GM23338 (cell line): ENCODE results near the gene GLRX2. TPM values are rescaled to one million over a fixed set of nuclear protein-coding genes. Genes with fewer than 3 reads are reported as not detected.

ENCODE experiments used
- ATAC-seq: fragments of 200-7000 bp; cut with Tn5 transposase; 3 replicates; pipeline ENCODE4 v1.9.1; 2020
- DNase-seq: peaks from one replicate; pipeline ENCODE4 v3.0.0-alpha.2; 2015; ENCODE audit warnings: low spot score
- H2AFZ ChIP-seq: fragments of 200-600 bp; sonication (generic); 2 replicates; pipeline ENCODE4 v1.8.0; 2016; ENCODE audit warnings: antibody characterized with exemption, mild to moderate bottlenecking, moderate library complexity
- H3F3A ChIP-seq: fragments of 200-600 bp; sonication (generic); replicated peaks from 2 replicates; pipeline ENCODE4 v1.8.0; 2017; ENCODE audit warnings: antibody characterized with exemption, mixed run types, low read depth
- H3K27ac ChIP-seq: fragments of 200-600 bp; sonication (generic); 2 replicates; pipeline ENCODE4 v1.6.1; 2016; ENCODE audit warnings: low read depth
- H3K27me3 ChIP-seq: fragments of 200-600 bp; sonication (generic); 2 replicates; pipeline ENCODE4 v1.8.0; 2016; ENCODE audit warnings: mild to moderate bottlenecking, mixed run types, moderate library complexity; ENCODE audit not compliant: insufficient read depth
- H3K36me3 ChIP-seq: fragments of 200-600 bp; sonication (generic); 2 replicates; pipeline ENCODE4 v1.8.0; 2016; ENCODE audit warnings: mild to moderate bottlenecking; ENCODE audit not compliant: insufficient read depth
- H3K4me1 ChIP-seq: fragments of 200-600 bp; sonication (generic); 2 replicates; pipeline ENCODE4 v1.8.0; 2016; ENCODE audit warnings: mild to moderate bottlenecking, moderate library complexity; ENCODE audit not compliant: insufficient read depth
- H3K4me2 ChIP-seq: fragments of 200-600 bp; sonication (generic); 2 replicates; pipeline ENCODE4 v1.7.1; 2017; ENCODE audit warnings: mixed run types
- H3K4me3 ChIP-seq: fragments of 200-600 bp; sonication (generic); 2 replicates; pipeline ENCODE4 v1.6.1; 2016; ENCODE audit warnings: mixed run types
- H3K79me2 ChIP-seq: fragments of 200-600 bp; sonication (generic); replicated peaks from 2 replicates; pipeline ENCODE4 v1.8.0; 2017; ENCODE audit warnings: mild to moderate bottlenecking; ENCODE audit not compliant: insufficient read depth
- H3K9me2 ChIP-seq: fragments of 200-600 bp; sonication (generic); 2 replicates; pipeline ENCODE4 v1.8.0; 2017; ENCODE audit not compliant: insufficient read depth
- H4K20me1 ChIP-seq: fragments of 200-600 bp; sonication (generic); replicated peaks from 2 replicates; pipeline ENCODE4 v1.8.0; 2017; ENCODE audit warnings: mild to moderate bottlenecking; ENCODE audit not compliant: insufficient read depth
- H3K27ac Mint-ChIP-seq: 2 replicates; pipeline ENCODE4 v1.8.0; 2020; ENCODE audit warnings: inconsistent platforms, mild to moderate bottlenecking, moderate library complexity, mixed read lengths
- H3K27me3 Mint-ChIP-seq: 3 replicates; pipeline ENCODE4 v1.8.0; 2022; ENCODE audit warnings: low read depth, mild to moderate bottlenecking, moderate library complexity, mixed read lengths, inconsistent platforms; ENCODE audit not compliant: insufficient read depth, poor library complexity
- H3K36me3 Mint-ChIP-seq: 3 replicates; pipeline ENCODE4 v1.8.0; 2021; ENCODE audit warnings: low read depth, mild to moderate bottlenecking, inconsistent platforms, moderate library complexity, mixed read lengths
- H3K4me1 Mint-ChIP-seq: 3 replicates; pipeline ENCODE4 v1.8.0; 2020; ENCODE audit warnings: mild to moderate bottlenecking, inconsistent platforms, mixed read lengths
- H3K4me3 Mint-ChIP-seq: 3 replicates; pipeline ENCODE4 v1.8.0; 2021; ENCODE audit warnings: moderate library complexity, mild to moderate bottlenecking, inconsistent platforms, mixed read lengths
- H3K9me3 Mint-ChIP-seq: 3 replicates; pipeline ENCODE4 v1.8.0; 2020; ENCODE audit warnings: moderate library complexity, mild to moderate bottlenecking, inconsistent platforms, mixed read lengths
- CREB1 ChIP-seq: fragments of 250-450 bp; sonication (Bioruptor Pico); IDR thresholded peaks from 2 replicates; pipeline ENCODE4 v1.5.0; 2020; ENCODE audit warnings: low read depth, mild to moderate bottlenecking, moderate library complexity
- EZH2 ChIP-seq: fragments of 200-600 bp; sonication (generic); IDR thresholded peaks from one replicate; pipeline ENCODE4 v1.8.0; 2017; ENCODE audit warnings: antibody characterized with exemption, mild to moderate bottlenecking, low read depth; ENCODE audit not compliant: unreplicated experiment
- EZH2phosphoT487 ChIP-seq: fragments of 200-600 bp; sonication (generic); IDR thresholded peaks from one replicate; pipeline ENCODE4 v1.8.1; 2018; ENCODE audit warnings: antibody characterized with exemption; ENCODE audit not compliant: unreplicated experiment
- JUNB ChIP-seq: IDR thresholded peaks from one replicate; pipeline ENCODE4 v1.6.1; 2016; ENCODE audit warnings: antibody characterized with exemption; ENCODE audit not compliant: unreplicated experiment
- NANOG ChIP-seq: IDR thresholded peaks from 2 replicates; pipeline ENCODE4 v1.6.1; 2016; ENCODE audit warnings: antibody characterized with exemption, borderline replicate concordance
- POLR2AphosphoS5 ChIP-seq: IDR thresholded peaks from 2 replicates; pipeline ENCODE4 v1.6.1; 2016; ENCODE audit warnings: antibody characterized with exemption, low read depth
- STAT1 ChIP-seq: IDR thresholded peaks from one replicate; pipeline ENCODE4 v1.6.1; 2016; ENCODE audit warnings: antibody characterized with exemption; ENCODE audit not compliant: unreplicated experiment
- ZNF114 ChIP-seq: fragments of 250-450 bp; sonication (Bioruptor Pico); IDR thresholded peaks from 2 replicates; pipeline ENCODE4 v1.5.0; 2020; ENCODE audit warnings: mild to moderate bottlenecking, moderate library complexity
- ZNF331 ChIP-seq: fragments of 250-450 bp; sonication (Bioruptor Pico); IDR thresholded peaks from 2 replicates; pipeline ENCODE4 v1.5.0; 2020; ENCODE audit warnings: low read depth, mild to moderate bottlenecking, moderate library complexity
- polyA plus RNA-seq: library from polyadenylated mRNA; unstranded; fragments of >200 nt; fragmentation: Nextera tagmentation; extraction: Ambion mirVana; gene quantifications from 2 replicates; pipeline ENCODE4 v1.2.1, GENCODE V29; 2016
- total RNA-seq: library from RNA; depleted of rRNA; stranded (reverse); fragments of >200 nt; shearing (Covaris generic); gene quantifications from 2 replicates; pipeline ENCODE4 v1.2.3, GENCODE V29; 2014
- TF ChIP-seq, protein P1 (sequence below): IDR thresholded peaks from 2 replicates; pipeline ENCODE4 v1.6.1; 2016; ENCODE audit warnings: antibody characterized with exemption
- TF ChIP-seq, protein P2 (sequence below): fragments of 250-450 bp; sonication (Bioruptor Pico); IDR thresholded peaks from 2 replicates; pipeline ENCODE4 v1.5.0; 2020; ENCODE audit warnings: mild to moderate bottlenecking, moderate library complexity
- TF ChIP-seq, protein P3 (sequence below), 2 experiments: fragments of 200-600 bp in 1 of 2; sonication (generic) in 1 of 2; conservative IDR thresholded peaks; 2 replicates each; pipeline versions ENCODE4 v1.5.1 to v1.6.1; 2016 to 2017; ENCODE audit warnings: antibody characterized with exemption in 2 of 2, low read depth in 2 of 2, mild to moderate bottlenecking in 2 of 2, moderate library complexity in 1 of 2
- TF ChIP-seq, protein P4 (sequence below): IDR thresholded peaks from one replicate; pipeline ENCODE4 v1.6.1; 2018; ENCODE audit warnings: antibody characterized with exemption; ENCODE audit not compliant: unreplicated experiment

The GLRX2 gene
- total and polyA plus RNA-seq, 2 experiments from 2014 or later, result 7.7 to 28.3 TPM

DNA sequence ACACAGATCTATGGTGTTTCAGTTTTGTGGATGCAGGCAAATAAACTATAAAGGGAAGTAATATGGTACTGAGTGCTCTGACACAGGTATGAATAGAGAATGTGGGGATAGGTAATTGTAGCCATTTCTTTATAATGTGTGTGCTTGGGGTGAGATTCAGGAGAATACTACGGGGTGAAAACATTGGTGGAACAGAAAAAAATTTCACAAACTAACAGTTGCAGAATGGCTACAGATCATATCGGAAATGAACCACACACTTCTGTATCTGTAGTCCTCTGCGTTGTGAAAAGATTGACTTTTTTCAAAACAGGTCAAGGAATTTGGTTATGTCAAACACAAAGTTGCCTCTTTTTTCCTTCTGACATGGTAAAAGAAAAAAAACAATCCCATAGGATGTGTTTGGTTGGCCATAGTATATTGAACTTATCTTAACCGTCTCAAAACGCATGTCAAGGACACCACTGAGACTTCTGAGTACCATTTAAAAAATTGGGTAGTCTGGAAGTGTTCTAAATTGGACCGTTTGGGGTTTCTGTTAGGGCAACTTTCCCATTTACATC, 15.5 kb upstream of the GLRX2 start:
- H3K36me3 Mint-ChIP-seq, result peaks cover 6% of the 10 kb centered on the region; the same call in 2 of the 3 replicates
- Histone ChIP-seq H3K4me1 (peaks cover 14% of the 10 kb centered on the region), H3K9me2 (no peaks in the 10 kb centered on the region), H3K4me3 (peak overlapping the region; percentile 87), H3K36me3 (peaks cover 5% of the 10 kb centered on the region; the same call in 1 of the 2 replicates), H3K27me3 (peaks cover 6% of the 10 kb centered on the region; the same call in 1 of the 2 replicates), H3F3A (no peaks in the 10 kb centered on the region), H3K79me2 (peaks cover 34% of the 10 kb centered on the region), H2AFZ (peak overlapping the region; percentile 75), H3K27ac (no peak overlapping the region), H3K4me2 (peak overlapping the region; percentile 89), H4K20me1 (peaks cover 9% of the 10 kb centered on the region)
- TF ChIP-seq POLR2AphosphoS5 (no peak), JUNB (no peak), STAT1 (no peak), CREB1 (CRISPR knock-in tag) (no peak), ZNF331 (CRISPR knock-in tag) (no peak), ZNF114 (CRISPR knock-in tag) (no peak), EZH2phosphoT487 (no peak), NANOG (no peak), EZH2 (no peak)
- TF ChIP-seq, protein P1, sequence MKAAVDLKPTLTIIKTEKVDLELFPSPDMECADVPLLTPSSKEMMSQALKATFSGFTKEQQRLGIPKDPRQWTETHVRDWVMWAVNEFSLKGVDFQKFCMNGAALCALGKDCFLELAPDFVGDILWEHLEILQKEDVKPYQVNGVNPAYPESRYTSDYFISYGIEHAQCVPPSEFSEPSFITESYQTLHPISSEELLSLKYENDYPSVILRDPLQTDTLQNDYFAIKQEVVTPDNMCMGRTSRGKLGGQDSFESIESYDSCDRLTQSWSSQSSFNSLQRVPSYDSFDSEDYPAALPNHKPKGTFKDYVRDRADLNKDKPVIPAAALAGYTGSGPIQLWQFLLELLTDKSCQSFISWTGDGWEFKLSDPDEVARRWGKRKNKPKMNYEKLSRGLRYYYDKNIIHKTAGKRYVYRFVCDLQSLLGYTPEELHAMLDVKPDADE, result no peak
- TF ChIP-seq, protein P2, sequence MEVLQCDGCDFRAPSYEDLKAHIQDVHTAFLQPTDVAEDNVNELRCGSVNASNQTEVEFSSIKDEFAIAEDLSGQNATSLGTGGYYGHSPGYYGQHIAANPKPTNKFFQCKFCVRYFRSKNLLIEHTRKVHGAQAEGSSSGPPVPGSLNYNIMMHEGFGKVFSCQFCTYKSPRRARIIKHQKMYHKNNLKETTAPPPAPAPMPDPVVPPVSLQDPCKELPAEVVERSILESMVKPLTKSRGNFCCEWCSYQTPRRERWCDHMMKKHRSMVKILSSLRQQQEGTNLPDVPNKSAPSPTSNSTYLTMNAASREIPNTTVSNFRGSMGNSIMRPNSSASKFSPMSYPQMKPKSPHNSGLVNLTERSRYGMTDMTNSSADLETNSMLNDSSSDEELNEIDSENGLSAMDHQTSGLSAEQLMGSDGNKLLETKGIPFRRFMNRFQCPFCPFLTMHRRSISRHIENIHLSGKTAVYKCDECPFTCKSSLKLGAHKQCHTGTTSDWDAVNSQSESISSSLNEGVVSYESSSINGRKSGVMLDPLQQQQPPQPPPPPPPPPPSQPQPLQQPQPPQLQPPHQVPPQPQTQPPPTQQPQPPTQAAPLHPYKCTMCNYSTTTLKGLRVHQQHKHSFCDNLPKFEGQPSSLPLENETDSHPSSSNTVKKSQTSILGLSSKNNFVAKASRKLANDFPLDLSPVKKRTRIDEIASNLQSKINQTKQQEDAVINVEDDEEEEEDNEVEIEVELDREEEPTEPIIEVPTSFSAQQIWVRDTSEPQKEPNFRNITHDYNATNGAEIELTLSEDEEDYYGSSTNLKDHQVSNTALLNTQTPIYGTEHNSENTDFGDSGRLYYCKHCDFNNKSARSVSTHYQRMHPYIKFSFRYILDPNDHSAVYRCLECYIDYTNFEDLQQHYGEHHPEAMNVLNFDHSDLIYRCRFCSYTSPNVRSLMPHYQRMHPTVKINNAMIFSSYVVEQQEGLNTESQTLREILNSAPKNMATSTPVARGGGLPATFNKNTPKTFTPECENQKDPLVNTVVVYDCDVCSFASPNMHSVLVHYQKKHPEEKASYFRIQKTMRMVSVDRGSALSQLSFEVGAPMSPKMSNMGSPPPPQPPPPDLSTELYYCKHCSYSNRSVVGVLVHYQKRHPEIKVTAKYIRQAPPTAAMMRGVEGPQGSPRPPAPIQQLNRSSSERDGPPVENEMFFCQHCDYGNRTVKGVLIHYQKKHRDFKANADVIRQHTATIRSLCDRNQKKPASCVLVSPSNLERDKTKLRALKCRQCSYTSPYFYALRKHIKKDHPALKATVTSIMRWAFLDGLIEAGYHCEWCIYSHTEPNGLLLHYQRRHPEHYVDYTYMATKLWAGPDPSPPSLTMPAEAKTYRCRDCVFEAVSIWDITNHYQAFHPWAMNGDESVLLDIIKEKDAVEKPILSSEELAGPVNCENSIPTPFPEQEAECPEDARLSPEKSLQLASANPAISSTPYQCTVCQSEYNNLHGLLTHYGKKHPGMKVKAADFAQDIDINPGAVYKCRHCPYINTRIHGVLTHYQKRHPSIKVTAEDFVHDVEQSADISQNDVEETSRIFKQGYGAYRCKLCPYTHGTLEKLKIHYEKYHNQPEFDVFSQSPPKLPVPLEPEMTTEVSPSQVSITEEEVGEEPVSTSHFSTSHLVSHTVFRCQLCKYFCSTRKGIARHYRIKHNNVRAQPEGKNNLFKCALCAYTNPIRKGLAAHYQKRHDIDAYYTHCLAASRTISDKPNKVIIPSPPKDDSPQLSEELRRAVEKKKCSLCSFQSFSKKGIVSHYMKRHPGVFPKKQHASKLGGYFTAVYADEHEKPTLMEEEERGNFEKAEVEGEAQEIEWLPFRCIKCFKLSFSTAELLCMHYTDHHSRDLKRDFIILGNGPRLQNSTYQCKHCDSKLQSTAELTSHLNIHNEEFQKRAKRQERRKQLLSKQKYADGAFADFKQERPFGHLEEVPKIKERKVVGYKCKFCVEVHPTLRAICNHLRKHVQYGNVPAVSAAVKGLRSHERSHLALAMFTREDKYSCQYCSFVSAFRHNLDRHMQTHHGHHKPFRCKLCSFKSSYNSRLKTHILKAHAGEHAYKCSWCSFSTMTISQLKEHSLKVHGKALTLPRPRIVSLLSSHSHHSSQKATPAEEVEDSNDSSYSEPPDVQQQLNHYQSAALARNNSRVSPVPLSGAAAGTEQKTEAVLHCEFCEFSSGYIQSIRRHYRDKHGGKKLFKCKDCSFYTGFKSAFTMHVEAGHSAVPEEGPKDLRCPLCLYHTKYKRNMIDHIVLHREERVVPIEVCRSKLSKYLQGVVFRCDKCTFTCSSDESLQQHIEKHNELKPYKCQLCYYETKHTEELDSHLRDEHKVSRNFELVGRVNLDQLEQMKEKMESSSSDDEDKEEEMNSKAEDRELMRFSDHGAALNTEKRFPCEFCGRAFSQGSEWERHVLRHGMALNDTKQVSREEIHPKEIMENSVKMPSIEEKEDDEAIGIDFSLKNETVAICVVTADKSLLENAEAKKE (CRISPR knock-in tag), result no peak
- TF ChIP-seq, protein P3, sequence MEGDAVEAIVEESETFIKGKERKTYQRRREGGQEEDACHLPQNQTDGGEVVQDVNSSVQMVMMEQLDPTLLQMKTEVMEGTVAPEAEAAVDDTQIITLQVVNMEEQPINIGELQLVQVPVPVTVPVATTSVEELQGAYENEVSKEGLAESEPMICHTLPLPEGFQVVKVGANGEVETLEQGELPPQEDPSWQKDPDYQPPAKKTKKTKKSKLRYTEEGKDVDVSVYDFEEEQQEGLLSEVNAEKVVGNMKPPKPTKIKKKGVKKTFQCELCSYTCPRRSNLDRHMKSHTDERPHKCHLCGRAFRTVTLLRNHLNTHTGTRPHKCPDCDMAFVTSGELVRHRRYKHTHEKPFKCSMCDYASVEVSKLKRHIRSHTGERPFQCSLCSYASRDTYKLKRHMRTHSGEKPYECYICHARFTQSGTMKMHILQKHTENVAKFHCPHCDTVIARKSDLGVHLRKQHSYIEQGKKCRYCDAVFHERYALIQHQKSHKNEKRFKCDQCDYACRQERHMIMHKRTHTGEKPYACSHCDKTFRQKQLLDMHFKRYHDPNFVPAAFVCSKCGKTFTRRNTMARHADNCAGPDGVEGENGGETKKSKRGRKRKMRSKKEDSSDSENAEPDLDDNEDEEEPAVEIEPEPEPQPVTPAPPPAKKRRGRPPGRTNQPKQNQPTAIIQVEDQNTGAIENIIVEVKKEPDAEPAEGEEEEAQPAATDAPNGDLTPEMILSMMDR (conservative IDR thresholded peaks at IDR 0.05; ENCODE audit: low read depth in 2 of 2), result no peak
- TF ChIP-seq, protein P4, sequence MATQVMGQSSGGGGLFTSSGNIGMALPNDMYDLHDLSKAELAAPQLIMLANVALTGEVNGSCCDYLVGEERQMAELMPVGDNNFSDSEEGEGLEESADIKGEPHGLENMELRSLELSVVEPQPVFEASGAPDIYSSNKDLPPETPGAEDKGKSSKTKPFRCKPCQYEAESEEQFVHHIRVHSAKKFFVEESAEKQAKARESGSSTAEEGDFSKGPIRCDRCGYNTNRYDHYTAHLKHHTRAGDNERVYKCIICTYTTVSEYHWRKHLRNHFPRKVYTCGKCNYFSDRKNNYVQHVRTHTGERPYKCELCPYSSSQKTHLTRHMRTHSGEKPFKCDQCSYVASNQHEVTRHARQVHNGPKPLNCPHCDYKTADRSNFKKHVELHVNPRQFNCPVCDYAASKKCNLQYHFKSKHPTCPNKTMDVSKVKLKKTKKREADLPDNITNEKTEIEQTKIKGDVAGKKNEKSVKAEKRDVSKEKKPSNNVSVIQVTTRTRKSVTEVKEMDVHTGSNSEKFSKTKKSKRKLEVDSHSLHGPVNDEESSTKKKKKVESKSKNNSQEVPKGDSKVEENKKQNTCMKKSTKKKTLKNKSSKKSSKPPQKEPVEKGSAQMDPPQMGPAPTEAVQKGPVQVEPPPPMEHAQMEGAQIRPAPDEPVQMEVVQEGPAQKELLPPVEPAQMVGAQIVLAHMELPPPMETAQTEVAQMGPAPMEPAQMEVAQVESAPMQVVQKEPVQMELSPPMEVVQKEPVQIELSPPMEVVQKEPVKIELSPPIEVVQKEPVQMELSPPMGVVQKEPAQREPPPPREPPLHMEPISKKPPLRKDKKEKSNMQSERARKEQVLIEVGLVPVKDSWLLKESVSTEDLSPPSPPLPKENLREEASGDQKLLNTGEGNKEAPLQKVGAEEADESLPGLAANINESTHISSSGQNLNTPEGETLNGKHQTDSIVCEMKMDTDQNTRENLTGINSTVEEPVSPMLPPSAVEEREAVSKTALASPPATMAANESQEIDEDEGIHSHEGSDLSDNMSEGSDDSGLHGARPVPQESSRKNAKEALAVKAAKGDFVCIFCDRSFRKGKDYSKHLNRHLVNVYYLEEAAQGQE, result no peak
- DNase-seq (no peak), ATAC-seq (no peak)
- no peaks in the 10 kb centered on the region for H3K9me3 Mint-ChIP-seq
- peaks cover 6% of the 10 kb centered on the region for H3K27me3 Mint-ChIP-seq
- H3K4me3 Mint-ChIP-seq, result peak overlapping the region; percentile 93
- peaks cover 17% of the 10 kb centered on the region for H3K4me1 Mint-ChIP-seq
- peak overlapping the region; percentile 61; the same call in 1 of the 2 replicates for H3K27ac Mint-ChIP-seq
